Thymus (tissue), 11 donors: ENCODE results near the gene STYXL2. TPM values are rescaled to one million over a fixed set of nuclear protein-coding genes. Genes with fewer than 3 reads are reported as not detected.

Experiments
- DNase-seq, 9 donors: peaks; one replicate each; pipeline ENCODE4 v3.0.0-alpha.2; 2013; ENCODE audit warnings: low spot score in 9 of 9, low read depth in 6 of 9, missing footprints in 1 of 9
- H3K27ac ChIP-seq, 2 donors: one replicate each; pipeline ENCODE4 v1.5.1; 2013; ENCODE audit warnings: control low read depth in 1 of 2, low read depth in 1 of 2, low read length in 1 of 2, mild to moderate bottlenecking in 1 of 2, moderate library complexity in 1 of 2
- H3K27me3 ChIP-seq, 2 donors: one replicate each; pipeline ENCODE4 v1.5.1; 2013; ENCODE audit warnings: low read length in 1 of 2; ENCODE audit not compliant: control insufficient read depth in 2 of 2, insufficient read depth in 1 of 2
- H3K36me3 ChIP-seq, 2 donors: one replicate each; pipeline ENCODE4 v1.5.1; 2013; ENCODE audit warnings: low read length in 1 of 2, mild to moderate bottlenecking in 1 of 2, moderate library complexity in 1 of 2; ENCODE audit not compliant: control insufficient read depth in 2 of 2, insufficient read depth in 2 of 2
- H3K4me1 ChIP-seq, 2 donors: one replicate each; pipeline ENCODE4 v1.5.1; 2013; ENCODE audit warnings: low read length in 2 of 2; ENCODE audit not compliant: control insufficient read depth in 2 of 2, insufficient read depth in 2 of 2
- H3K4me3 ChIP-seq, 2 donors: one replicate each; pipeline ENCODE4 v1.5.1; 2013; ENCODE audit warnings: low read length in 2 of 2, control low read depth in 1 of 2, mild to moderate bottlenecking in 1 of 2
- H3K9me3 ChIP-seq, 2 donors: one replicate each; pipeline ENCODE4 v1.5.1; 2013; ENCODE audit warnings: low read length in 1 of 2, mild to moderate bottlenecking in 1 of 2; ENCODE audit not compliant: control insufficient read depth in 2 of 2, insufficient read depth in 1 of 2
- WGBS: extraction: QIAGEN DNeasy Blood & Tissue Kit; methylation state at CpG from one replicate; pipeline ENCODE4 v1.1.7; 2013; 5-methylcytosine and 5-hydroxymethylcytosine counted together
- polyA plus RNA-seq: library from polyadenylated mRNA; stranded (reverse); fragments of 200-250 nt; gene quantifications from one replicate; pipeline ENCODE4 v1.2.3, GENCODE V29; 2013
- total RNA-seq: library from RNA; stranded (reverse); fragments of 120-200 nt; gene quantifications from one replicate; pipeline ENCODE4 v1.2.4, GENCODE V29; 2013
- donor health status: healthy.

Gene STYXL2
- total and polyA plus RNA-seq, 2 donors = 0.24 to 0.32 TPM

- WGBS = 98% methylated on average over 2 of the region's 2 CpGs
- no peak for DNase-seq
These were observed 7.9 kb downstream of the STYXL2 start for GRCh38 chr1:167101754-167102153.

GRCh38 chr1:167102906-167103573 lies 9.2 kb downstream of the STYXL2 start:
- Histone ChIP-seq H3K9me3 (no peaks in the 10 kb centered on the region), H3K4me1 (peaks cover 7 to 24% of the 10 kb centered on the region in 2 donors), H3K4me3 (no peak overlapping the region), H3K27ac (no peak overlapping the region), H3K27me3 (no peaks in the 10 kb centered on the region), H3K36me3 (no peaks in the 10 kb centered on the region)
- WGBS = 96% methylated on average over 5 of the region's 5 CpGs
- no peak for DNase-seq

More at GRCh38 chr1:167101754-167102153, 7.9 kb downstream of the STYXL2 start:
- H3K4me1 ChIP-seq = peaks cover 7 to 24% of the 10 kb centered on the region in 2 donors
- H3K27me3 ChIP-seq = no peaks in the 10 kb centered on the region
- H3K9me3 ChIP-seq = no peaks in the 10 kb centered on the region
- no peaks in the 10 kb centered on the region for H3K36me3 ChIP-seq
- no peak overlapping the region for H3K27ac ChIP-seq
- no peak overlapping the region for H3K4me3 ChIP-seq

GRCh38 chr1:167104256-167104633 lies 10.4 kb downstream of the STYXL2 start:
- H3K27me3 ChIP-seq = no peaks in the 10 kb centered on the region
- no peaks in the 10 kb centered on the region for H3K36me3 ChIP-seq
- peak overlapping the region in 1 of 2 donors; percentile 15 for H3K27ac ChIP-seq
- H3K4me1 ChIP-seq = peaks cover 7 to 30% of the 10 kb centered on the region in 2 donors
- H3K4me3 ChIP-seq = no peak overlapping the region
- peaks cover 0 to 2% of the 10 kb centered on the region in 2 donors for H3K9me3 ChIP-seq
- WGBS = 12% methylated on average over 6 of the region's 6 CpGs
- peak in 2 of 9 donors; percentile 25 to 59 for DNase-seq

- Histone ChIP-seq H3K9me3 (peaks cover 0 to 10% of the 10 kb centered on the region in 2 donors), H3K4me1 (peaks cover 7 to 39% of the 10 kb centered on the region in 2 donors), H3K27ac (no peak overlapping the region), H3K27me3 (no peaks in the 10 kb centered on the region), H3K4me3 (no peak overlapping the region), H3K36me3 (no peaks in the 10 kb centered on the region)
- 16% methylated on average over 12 of the region's 12 CpGs for WGBS
- no peak for DNase-seq
These were observed 11.6 kb downstream of the STYXL2 start for GRCh38 chr1:167105271-167106118.

- WGBS = 75% methylated on average over 4 of the region's 4 CpGs
- H3K36me3 ChIP-seq = no peaks in the 10 kb centered on the region
- H3K4me3 ChIP-seq = no peak overlapping the region
- no peak overlapping the region for H3K27ac ChIP-seq
- H3K9me3 ChIP-seq = peaks cover 0 to 10% of the 10 kb centered on the region in 2 donors
- DNase-seq = no peak
- H3K27me3 ChIP-seq = no peaks in the 10 kb centered on the region
- H3K4me1 ChIP-seq = peaks cover 9 to 42% of the 10 kb centered on the region in 2 donors
These were observed 12.2 kb downstream of the STYXL2 start for GRCh38 chr1:167106119-167106461.

GRCh38 chr1:167107456-167107855 lies 13.6 kb downstream of the STYXL2 start:
- Histone ChIP-seq H3K4me1 (peaks cover 9 to 42% of the 10 kb centered on the region in 2 donors), H3K27ac (no peak overlapping the region), H3K27me3 (no peaks in the 10 kb centered on the region), H3K9me3 (peaks cover 0 to 10% of the 10 kb centered on the region in 2 donors), H3K36me3 (no peaks in the 10 kb centered on the region), H3K4me3 (no peak overlapping the region)
- no peak for DNase-seq

GRCh38 chr1:167109125-167109524 lies 15.2 kb downstream of the STYXL2 start:
- peak in 1 of 9 donors; percentile 35 for DNase-seq
- H3K27me3 ChIP-seq = no peaks in the 10 kb centered on the region
- H3K9me3 ChIP-seq = peaks cover 0 to 10% of the 10 kb centered on the region in 2 donors
- WGBS = 34% methylated on average over 2 of the region's 2 CpGs
- peaks cover 8 to 35% of the 10 kb centered on the region in 2 donors for H3K4me1 ChIP-seq
- H3K4me3 ChIP-seq = no peak overlapping the region
- no peak overlapping the region for H3K27ac ChIP-seq
- no peaks in the 10 kb centered on the region for H3K36me3 ChIP-seq

- H3K4me1 ChIP-seq = peaks cover 3 to 21% of the 10 kb centered on the region in 2 donors
- peaks cover 0 to 10% of the 10 kb centered on the region in 2 donors for H3K9me3 ChIP-seq
- H3K36me3 ChIP-seq = no peaks in the 10 kb centered on the region
- peak in 3 of 9 donors; percentile 42 to 74 (median 46) for DNase-seq
- H3K27ac ChIP-seq = no peak overlapping the region
- 15% methylated on average over 3 of the region's 3 CpGs for WGBS
- no peak overlapping the region for H3K4me3 ChIP-seq
- H3K27me3 ChIP-seq = no peaks in the 10 kb centered on the region
These were observed 16.7 kb downstream of the STYXL2 start for GRCh38 chr1:167110586-167110985.
